ENCODE data around the gene SLC12A5.

Gene SLC12A5

DNA sequence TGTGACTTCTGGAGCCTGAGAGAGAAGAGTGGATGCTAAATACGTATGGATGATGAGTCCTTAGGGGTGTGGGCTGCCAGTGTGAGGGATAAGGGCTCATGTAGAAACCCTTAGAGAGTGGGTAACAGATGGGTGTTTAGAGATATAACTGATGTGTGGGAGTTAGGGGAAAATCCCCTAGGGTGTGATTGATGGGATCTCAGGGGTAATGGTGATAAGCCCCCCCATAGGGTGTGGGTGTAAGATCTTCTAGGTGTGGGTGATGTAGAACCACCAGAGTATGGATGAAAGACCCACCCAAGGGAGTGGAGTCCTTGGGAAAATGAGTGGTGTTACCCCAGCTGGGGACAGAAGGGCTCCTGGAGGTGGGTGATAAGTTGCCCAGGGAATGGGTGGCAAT, 26.3 kb downstream of the SLC12A5 start:
- no peak for DNase-seq (ENCODE audit: low spot score)

DNA sequence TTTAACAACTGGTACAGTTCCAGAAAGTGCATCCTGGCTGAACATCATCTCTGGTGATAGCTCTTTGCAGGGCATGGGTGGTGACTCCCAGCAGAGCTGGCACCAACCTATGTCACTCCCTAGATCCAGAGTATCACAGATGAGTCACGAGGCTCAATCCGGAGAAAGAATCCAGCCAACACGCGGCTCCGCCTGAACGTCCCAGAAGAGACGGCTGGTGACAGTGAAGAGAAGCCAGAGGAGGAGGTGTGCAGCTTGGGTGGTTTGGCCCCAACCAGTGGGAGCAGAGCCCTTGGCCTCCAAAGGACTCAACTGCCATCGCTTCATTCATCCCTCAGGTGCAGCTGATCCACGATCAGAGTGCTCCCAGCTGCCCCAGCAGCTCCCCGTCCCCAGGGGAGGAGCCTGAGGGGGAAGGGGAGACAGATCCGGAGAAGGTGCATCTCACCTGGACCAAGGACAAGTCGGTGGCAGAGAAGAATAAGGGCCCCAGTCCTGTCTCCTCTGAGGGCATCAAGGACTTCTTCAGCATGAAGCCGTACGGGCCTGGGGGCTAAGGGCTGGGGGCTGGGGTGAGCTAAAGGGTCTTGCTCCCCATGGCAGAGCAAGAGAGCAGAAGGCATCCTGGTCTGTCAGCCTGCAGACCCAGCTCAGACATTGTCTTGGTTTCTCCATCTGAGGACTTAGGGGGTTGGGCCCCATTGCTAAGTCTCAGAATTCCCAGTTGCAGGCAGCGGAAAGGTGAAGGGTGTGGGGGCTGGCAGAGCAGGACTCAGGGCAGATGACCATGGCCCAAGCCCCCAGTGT, 27.2 kb downstream of the SLC12A5 start:
- DNase-seq (ENCODE audit: low spot score) = no peak

DNA sequence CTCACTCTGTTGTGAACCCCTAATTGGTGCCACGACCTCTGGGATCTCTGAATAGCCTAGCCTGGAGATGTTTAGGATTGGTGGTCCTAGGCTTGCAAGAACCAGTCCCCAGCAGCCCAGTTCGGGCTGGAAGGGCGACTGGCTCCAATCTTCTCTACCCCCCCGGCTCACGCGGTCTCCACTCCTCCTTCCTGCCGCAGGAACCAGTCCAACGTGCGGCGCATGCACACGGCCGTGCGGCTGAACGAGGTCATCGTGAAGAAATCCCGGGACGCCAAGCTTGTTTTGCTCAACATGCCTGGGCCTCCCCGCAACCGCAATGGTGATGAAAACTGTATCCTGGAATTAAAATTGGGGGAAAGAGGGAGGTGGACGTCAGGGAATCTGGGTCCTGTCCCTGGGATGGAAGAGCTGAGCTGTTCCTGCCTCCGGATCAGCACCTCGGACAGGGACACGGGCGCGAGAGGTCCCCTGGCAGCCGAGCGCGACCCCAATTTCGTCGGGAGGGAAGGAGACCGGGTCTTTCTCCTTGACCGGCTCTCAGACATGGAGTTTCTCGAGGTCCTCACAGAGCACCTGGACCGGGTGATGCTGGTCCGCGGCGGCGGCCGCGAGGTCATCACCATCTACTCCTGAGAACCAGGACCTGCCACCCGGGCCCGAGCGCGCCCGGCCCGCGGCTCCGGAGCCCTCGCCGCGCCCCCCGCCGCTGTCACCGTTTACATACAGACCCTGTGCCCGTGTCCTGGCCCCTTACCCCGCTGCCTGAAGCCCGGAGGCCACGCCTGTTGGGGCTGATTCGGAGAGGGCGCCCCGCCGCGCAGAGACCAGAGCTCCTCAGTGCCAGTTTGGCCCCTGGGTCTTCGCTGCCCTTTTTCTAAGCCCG, 28.2 kb downstream of the SLC12A5 start:
- no peak for DNase-seq (ENCODE audit: low spot score)

GRCh38 chr20:46057856-46058598, 29.0 kb downstream of the SLC12A5 start:
- peak; percentile 30 for DNase-seq (ENCODE audit: low spot score)

GRCh38 chr20:46058599-46059281, 29.7 kb downstream of the SLC12A5 start:
- DNase-seq (ENCODE audit: low spot score) = peak; percentile 37

DNA sequence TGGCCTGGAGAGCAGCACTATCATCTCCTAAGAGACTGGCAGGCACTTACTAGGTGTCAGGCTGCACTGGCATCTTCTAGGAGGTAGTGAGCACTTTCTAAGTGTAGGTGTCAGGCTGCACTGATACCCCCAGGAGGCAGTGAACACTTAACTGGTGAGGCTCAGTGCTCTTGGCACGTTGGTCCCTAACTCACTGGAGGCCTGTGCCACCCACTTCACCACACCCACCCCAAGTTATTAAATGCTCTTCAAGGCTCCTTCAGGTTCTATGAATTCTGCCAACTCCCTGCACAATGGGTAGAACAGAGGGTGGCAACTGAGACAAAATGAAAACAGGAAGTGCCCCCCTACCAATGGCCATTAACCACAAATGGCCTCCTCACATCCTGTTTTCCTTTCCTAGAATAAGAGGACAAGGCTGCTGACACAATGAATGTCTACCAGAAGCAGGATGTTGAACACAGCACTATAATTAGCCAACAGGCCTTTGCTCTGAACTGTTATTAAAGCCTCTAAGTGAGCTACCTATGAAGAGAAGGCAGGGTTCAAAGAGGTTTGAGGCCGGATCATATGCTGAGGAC, 31.4 kb downstream of the SLC12A5 start:
- no peak for DNase-seq (ENCODE audit: low spot score)

DNA sequence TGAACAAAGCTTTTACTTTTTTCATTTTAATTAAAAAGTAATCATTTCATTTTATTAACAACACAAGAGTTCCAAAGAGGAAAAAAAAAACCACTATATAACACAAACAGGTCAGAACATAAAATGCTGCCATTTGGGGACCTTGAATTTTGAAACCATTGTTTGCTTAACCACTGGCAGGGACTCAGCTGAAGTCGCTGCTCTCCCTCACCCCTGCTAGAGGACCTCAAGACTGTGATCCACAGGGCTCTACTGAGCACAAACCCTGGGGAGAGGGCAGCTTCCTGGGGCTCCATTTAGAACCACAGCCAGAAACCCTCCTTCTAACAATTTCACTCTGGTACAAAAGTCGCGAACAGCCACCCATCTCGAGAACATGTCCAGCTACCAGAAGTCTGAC, 32.0 kb downstream of the SLC12A5 start:
- DNase-seq (ENCODE audit: low spot score) = no peak

- no peak for DNase-seq (ENCODE audit: low spot score)
Measured at GRCh38 chr20:46062151-46062550, 33.1 kb downstream of the SLC12A5 start.

DNA sequence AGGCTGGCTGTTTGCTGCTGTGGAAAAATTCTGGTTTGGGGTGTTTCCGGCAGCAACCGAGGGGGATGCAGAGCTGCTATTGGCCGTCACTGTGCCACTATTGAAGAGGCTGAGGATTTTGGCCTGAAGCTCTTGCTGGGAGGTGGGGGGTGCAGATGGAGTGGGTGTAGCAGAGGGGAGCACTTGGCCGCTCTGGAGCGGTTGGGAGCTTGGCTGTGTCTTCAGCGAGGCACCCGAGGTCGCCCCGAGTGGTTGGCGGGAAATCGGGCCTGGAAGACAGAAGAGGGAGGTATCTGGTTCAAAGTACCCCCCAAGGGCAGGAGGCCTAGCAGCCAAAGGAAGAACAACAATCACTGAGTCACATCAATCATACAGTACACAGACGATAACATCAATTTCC, 33.6 kb downstream of the SLC12A5 start:
- DNase-seq (ENCODE audit: low spot score) = no peak

DNA sequence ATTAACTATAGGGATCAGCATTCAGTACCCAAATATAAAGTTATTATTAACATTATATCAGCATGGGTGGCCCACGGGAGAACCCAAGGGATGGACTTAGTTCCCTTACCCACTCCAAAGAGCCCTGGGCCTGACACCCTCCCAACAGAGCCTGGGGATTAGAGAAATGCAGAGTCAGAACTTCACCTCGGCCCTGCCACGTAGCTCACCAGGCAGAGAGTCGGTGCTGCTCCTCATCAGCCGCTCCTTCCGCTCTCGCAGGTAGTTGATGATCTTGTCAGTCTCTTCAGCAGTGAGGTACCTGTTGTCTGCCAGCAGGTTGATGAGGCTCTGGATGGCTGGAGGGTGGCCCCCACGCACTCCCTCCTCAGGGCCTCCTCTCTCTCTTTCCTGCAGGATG, 34.1 kb downstream of the SLC12A5 start:
- no peak for DNase-seq (ENCODE audit: low spot score)

DNA sequence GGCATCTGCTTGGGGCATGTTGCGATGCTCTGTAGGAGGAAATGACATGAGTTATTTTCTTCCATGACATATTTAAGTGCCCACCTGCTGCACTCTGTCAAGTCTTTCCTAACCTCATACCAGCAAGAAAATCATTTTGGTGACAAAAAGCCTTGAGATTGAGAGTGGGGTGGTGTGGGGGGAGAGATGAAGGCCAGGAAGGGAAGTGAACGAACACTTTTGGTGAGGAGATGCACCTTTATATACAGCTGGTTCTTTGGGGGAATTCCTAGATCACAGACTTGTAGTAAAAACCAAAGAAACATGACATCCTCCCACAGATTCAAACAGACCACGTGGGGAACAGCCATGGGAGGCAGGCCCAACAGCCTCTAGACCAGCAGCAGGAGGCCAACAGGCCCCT, 34.6 kb downstream of the SLC12A5 start:
- no peak for DNase-seq (ENCODE audit: low spot score)

DNA sequence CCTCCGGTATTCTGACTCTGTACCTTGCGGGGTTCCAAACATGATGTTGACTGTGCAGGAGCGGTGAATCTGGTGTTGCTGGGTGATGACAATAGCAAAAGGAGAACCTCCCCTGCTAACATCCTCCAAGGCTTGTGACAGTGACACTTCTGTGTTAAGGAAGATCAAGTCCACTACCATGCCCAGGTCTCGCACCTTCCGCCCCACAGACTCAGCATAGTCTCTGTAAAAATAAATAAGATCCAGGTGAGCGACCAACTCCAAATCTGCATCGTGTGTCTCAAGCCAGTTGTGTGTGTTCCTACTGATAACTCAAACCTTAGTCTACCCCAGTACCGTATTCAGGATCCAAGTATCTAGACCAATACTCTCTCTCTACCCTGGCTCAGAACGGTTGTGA, 36.0 kb downstream of the SLC12A5 start:
- DNase-seq (ENCODE audit: low spot score) = no peak

- no peak for DNase-seq (ENCODE audit: low spot score)
Measured at GRCh38 chr20:46065691-46066090, 36.7 kb downstream of the SLC12A5 start.

GRCh38 chr20:46070215-46070900, 41.3 kb downstream of the SLC12A5 start:
- no peak for DNase-seq (ENCODE audit: low spot score)

GRCh38 chr20:46071573-46071972, 42.6 kb downstream of the SLC12A5 start:
- DNase-seq (ENCODE audit: low spot score) = no peak

DNA sequence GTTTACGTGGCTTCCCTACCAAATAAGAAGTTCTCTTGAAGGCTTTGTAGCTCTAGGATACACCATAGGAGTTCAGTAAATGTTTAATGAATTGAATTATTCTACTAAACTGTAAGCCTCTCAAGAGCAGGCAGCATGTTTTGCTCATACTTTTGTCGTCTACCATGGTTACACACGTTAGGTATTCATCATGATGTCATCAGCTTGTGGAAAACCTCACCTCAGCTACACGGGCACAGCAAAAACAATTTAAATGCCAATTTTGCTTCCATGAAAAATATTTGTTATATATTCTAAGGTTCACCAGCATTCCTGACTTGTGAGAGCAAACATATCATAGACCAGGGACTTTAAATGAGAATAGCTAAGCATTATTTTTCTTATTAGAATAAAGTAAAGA, 44.0 kb downstream of the SLC12A5 start:
- DNase-seq (ENCODE audit: low spot score) = no peak

GRCh38 chr20:46073443-46073842, 44.4 kb downstream of the SLC12A5 start:
- DNase-seq (ENCODE audit: low spot score) = no peak

DNA sequence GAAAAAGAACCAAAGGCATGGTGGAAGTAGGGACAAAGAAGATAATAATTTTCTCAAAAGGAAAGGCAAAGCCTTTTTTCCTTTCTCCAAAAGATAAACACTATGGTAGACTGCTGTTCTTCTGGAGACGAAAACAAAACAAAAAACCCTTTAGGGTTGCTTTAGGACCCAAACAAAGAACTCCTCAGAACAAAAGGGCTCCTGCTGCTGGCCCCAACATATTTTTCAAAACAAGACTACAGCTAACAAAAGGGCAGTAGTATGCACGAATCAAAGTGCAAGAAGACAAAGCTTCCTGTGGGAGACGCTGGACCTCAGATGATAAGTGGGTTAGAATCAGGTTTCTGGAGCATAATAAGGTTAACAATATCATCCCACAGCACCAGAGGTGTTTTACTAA, 45.0 kb downstream of the SLC12A5 start:
- DNase-seq (ENCODE audit: low spot score) = no peak

DNA sequence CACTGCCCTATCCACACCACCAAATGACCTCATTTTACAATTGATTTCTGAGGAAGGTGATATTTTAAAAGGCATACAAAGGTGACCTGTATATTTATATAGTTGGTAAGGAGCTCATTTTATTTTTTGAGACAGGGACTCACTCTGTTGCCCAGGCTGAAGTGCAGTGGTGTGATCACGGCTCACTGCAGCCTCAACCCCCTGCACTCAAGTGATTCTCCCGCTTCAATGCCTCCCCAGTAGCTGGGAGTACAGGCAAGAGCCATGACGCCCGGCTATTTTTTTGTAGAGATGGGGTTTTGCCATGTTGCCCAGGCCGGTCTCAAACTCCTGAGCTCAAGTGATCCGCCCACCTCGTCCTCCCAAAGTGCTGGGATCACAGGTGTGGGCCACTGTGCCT, 47.8 kb downstream of the SLC12A5 start:
- DNase-seq (ENCODE audit: low spot score) = no peak

DNA sequence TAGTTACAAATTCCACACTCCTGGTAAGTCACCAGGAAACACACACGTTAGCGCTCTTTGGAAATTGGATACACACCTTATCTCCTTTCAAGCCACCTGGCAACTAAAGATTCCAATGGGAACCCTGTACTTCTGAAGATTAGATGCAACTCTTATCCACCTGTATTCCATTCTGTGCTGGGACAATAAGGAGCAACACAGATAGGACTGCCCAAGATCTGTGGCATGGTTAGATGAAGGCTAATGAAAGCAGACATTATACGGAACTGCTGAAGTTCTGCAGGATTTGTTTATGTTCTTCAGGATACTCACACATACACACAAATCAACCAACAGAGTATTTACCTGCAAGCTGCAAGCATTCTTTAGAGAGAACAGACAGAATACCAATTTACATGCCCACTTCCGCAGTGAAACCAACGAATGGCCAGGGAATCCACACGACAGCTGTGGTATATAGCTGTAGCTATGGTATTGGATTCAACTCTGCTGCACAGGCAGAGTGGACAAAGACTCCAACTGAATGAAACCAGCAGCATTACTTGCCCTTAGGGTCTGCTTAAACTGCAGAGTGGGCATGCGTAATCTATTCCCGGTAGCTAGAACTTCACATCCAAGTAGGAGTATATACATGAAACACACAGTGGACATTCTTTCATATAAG, 48.8 kb downstream of the SLC12A5 start:
- DNase-seq (ENCODE audit: low spot score) = no peak

Data from D341Med (cell line).